Measurements from ENCODE around the gene UPK1A. TPM values are rescaled to one million over a fixed set of nuclear protein-coding genes. Genes with fewer than 3 reads are reported as not detected.
A peak's percentile ranks its signal among the peaks of the same experiment; 100 is the strongest.

UPK1A gene
- total and polyA plus RNA-seq, 10 of the 15 experiments (the other 5 are each of a cell fraction or from before 2014, with no cell fraction given), result 0.15 to 1.9 (median 0.26) TPM; not detected in 7

- TF ChIP-seq ZBTB40 (IDR thresholded peaks at IDR 0.05; ENCODE audit: borderline replicate concordance), result peak; percentile 80; the same call in 1 of the 2 replicates
- no peak; the same call in none of the 2 replicates for TF ChIP-seq MXI1 (IDR thresholded peaks at IDR 0.05; ENCODE audit: low read depth, low read length)
- peak; percentile 83 for TF ChIP-seq SREBF1 (IDR thresholded peaks at IDR 0.05; ENCODE audit: low read length)
- peak; percentile 70 for TF ChIP-seq SMC3 (IDR thresholded peaks at IDR 0.05; ENCODE audit: borderline replicate concordance, low read length)
- TF ChIP-seq KAT2A (conservative IDR thresholded peaks at IDR 0.05; ENCODE audit: control insufficient read depth, low read depth, low read length), result no peak
- TF ChIP-seq E4F1 (IDR thresholded peaks at IDR 0.05; ENCODE audit: borderline replicate concordance, partially characterized antibody), result no peak
- no peak for TF ChIP-seq WRNIP1 (IDR thresholded peaks at IDR 0.05; ENCODE audit: borderline replicate concordance, low read depth, low read length)
- no peak for TF ChIP-seq RELB (IDR thresholded peaks at IDR 0.05; ENCODE audit: low read depth)
- peak; percentile 52 for TF ChIP-seq RAD21 (IDR thresholded peaks at IDR 0.05; ENCODE audit: insufficient read depth, low read depth, low read length)
- TF ChIP-seq MTA3 (IDR thresholded peaks at IDR 0.05; ENCODE audit: borderline replicate concordance, low read length), result peak; percentile 12; the same call in 1 of the 2 replicates
- no peak; the same call in 1 of the 2 replicates for TF ChIP-seq POLR2AphosphoS5 (IDR thresholded peaks at IDR 0.05; ENCODE audit: low read length)
- TF ChIP-seq RAD51 (IDR thresholded peaks at IDR 0.05), result no peak
- peak; percentile 69 to 93 for TF ChIP-seq EGR1 (IDR thresholded peaks at IDR 0.05; ENCODE audit: borderline replicate concordance in 1 of 2, low read depth in 2 of 2, low read length in 2 of 2)
- no peak for TF ChIP-seq BHLHE40 (IDR thresholded peaks at IDR 0.05; ENCODE audit: borderline replicate concordance in 1 of 2, low read depth in 2 of 2, low read length in 1 of 2)
- no peak for TF ChIP-seq TBL1XR1 (IDR thresholded peaks at IDR 0.05; ENCODE audit: low read depth, low read length)
- TF ChIP-seq, protein P1, sequence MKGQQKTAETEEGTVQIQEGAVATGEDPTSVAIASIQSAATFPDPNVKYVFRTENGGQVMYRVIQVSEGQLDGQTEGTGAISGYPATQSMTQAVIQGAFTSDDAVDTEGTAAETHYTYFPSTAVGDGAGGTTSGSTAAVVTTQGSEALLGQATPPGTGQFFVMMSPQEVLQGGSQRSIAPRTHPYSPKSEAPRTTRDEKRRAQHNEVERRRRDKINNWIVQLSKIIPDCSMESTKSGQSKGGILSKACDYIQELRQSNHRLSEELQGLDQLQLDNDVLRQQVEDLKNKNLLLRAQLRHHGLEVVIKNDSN (IDR thresholded peaks at IDR 0.05; ENCODE audit: borderline replicate concordance, extremely low read length, insufficient read depth, low read depth, low read length), result no peak
- peak; percentile 100 for TF ChIP-seq IKZF1 (conservative IDR thresholded peaks at IDR 0.05)
- TF ChIP-seq TCF3 (IDR thresholded peaks at IDR 0.05; ENCODE audit: borderline replicate concordance, insufficient read depth, low read depth, low read length), result no peak
- TF ChIP-seq FOXM1 (IDR thresholded peaks at IDR 0.05; ENCODE audit: low read depth, low read length), result no peak; the same call in 1 of the 2 replicates
Observed at GRCh38 chr19:35716801-35717664, 50.7 kb downstream of the UPK1A start (continued).
